Lung microvascular endothelial cell (primary cell): ENCODE measurements around the gene CYP11A1. TPM values are rescaled to one million over a fixed set of nuclear protein-coding genes. Genes with fewer than 3 reads are reported as not detected.
"Not testable (repeated sequence)": the region's sequence is repeated elsewhere in the genome, so short reads cannot be mapped to it uniquely, and the experiment has no call there.

ENCODE experiments used
- DNase-seq, 2 donors: peaks; one replicate each; pipeline versions ENCODE4 v3.0.0 to v3.0.0-alpha.2; 2010; ENCODE audit warnings: low read depth in 2 of 2
- total RNA-seq: library from RNA; depleted of rRNA; stranded (reverse); fragments of >200 nt; gene quantifications from 2 replicates; pipeline ENCODE4 v1.2.1, GENCODE V29; 2014

Gene CYP11A1
- total RNA-seq, 1 donor from 2014 or later, result not detected

DNA sequence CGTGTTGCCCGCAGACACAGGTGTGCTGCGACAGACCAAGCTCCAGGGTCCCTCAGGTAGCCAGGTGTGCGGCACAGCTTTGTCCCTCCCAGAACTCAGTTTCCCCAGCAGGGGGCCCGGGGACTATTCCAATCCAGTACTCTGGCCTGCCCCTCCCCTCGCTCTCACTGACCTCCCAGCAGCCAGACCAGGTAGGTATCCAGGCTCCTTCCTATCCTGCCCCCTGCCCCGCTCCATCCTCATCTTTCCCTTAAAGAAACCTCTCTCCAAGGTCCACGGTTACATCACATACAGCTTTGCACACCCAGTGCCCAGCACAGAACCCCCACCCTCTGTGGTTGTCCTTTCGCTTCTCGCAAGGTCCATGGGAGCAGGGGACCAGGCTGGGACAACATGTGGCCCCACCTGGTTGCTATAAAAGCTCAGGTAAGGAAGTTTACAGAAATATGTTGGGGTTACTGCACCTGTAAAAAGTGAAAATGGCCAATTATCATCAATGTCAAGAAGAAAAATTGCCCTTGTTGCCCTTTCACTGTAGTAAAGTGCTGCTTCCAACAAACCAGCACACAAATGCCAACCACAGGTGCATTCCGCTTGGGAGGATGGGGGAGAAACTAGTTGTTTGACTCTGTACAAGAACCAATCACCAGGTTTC, 7.3 kb upstream of the CYP11A1 start:
- DNase-seq, result no peak

DNA sequence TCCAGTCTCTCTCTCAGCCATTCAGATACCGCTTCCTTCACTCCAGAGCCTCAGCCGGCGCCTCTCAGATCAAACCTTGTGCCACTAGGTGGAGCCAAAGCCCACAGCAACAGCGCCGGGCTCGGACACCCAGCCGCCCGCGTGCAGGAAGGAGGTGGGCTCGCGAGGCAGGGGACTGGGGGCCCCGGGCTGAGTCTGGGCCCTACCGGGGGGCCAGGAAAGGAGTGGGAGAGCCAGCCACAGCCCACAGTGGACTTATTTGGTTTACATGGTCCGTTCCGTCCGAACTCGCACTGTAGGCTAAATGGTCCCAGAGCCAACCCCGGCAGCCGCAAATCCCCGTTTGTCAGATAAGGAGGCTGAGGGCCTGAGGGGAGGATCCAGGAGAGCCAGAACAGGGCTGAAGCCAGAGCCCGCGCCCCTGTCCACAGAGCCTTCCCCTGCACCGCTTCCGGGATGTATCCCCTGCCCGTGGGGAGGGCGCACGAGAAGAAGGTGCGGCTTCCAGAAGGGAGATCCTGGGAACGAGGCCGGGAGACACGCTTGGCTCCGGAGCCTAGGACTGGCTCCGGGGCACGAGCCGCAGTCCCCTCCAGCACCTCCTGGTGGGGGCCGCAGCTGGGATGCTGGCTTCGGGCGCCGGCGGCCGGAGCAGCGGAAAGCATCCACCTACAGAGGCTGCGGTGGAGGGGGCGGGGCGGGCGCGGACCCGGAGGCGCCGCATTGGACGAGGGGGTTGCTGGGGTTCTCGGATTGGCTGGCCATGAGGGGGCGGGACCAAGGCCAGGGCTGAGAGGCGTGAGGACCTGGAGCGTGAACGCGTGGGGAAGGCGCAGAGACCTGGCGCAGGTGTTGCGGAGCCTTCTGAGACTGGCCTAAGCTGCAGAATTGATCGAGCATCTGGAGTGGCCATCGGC, 6.5 kb upstream of the CYP11A1 start:
- peak; percentile 84 to 88 for DNase-seq

DNA sequence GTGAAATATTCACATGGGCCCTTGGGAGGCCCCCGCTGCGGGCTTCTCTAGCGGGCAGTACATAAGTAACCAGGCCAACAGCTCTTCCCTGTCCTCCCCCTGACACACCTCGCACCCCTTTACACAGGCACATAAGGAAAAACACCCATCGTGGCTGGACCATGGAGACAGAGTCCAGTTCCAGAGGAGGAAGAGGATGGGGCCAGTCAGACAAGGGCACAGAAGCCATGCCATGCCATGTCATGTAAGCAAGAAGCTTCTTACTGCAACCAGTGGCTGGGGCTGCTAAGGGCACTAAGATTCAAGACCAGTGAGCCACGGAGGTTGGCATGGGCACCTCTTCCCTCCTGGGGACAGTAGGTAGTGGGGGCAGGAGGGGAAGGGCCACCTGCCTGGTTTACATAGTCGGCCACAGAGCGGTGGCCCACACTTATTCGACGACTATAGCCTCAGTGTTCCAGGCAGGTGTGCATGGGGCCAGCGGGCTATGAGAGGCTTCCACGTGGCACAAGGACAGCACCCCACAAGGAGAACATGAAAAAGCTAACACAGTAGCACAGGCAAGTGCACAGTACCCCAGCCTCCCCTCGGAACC, 5.7 kb upstream of the CYP11A1 start:
- no peak for DNase-seq

DNA sequence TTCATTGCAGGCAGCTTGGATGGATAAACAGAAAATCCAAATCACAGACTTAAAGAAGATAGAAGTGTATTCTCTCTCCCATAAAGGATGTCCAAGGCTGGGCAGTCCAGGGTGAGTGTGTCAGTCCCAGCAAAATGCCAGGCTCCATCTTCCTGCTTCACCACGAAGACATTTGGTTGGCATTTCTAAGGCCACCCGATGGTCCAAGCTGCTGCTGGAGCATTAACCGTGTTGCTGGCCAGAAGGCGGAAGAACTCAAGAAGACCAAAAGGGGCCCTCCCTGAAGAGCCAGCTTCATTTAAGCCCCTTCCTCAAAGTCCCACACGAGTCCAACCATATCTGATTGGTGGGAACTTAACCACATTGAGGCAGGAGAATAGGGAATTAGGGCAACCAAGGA, 3.0 kb upstream of the CYP11A1 start:
- DNase-seq, result no peak

DNA sequence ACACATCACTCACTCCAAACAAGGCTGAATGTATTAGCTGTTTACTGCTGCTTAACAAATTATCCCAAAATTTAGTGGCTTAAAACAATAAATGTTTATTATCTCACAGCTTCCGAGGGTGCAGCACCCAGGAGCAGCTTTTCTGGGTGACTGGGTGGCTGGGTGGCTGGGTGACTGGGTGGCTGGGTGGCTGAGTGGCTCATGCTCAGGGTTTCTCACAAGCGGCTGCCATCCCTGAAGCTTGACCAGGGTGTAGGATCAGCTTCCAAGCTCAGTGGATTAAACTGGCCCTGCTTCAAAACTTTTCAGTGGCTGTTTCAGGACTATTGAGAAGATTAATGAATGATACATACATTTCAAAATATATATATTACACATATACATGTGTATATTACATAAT, 2.3 kb upstream of the CYP11A1 start:
- no peak for DNase-seq

DNA sequence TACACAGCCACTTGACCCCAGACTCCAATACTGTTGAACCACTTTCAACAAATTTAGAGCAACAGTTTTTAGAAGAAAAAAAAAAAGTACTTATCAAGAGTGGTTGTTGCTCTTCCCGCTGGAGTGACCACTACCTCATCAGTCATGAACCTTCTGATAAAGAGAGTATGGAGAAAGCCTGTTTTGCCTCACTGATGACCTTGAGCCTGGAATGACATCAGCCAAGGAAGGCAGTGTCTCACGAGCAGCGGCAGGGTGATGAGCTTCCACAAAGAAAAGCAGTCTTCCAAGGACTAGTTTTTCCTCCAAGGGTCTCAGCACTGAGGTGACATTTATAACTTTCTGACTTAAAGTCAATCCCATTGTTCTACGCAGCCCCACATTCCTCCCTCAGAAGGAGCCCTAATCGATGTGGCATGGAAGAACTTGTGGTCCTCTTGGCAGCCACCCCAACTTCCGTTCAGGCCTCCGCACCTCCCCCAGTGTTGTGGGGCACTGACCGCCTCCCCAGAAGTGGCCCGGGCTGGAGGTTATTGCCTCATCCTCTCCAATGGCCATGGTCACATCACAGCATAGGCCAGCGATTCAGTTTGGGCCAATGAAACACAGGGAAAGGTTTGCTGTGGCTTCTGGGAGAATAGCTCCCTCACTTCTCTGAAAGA, 1.8 kb upstream of the CYP11A1 start:
- no peak for DNase-seq

DNA sequence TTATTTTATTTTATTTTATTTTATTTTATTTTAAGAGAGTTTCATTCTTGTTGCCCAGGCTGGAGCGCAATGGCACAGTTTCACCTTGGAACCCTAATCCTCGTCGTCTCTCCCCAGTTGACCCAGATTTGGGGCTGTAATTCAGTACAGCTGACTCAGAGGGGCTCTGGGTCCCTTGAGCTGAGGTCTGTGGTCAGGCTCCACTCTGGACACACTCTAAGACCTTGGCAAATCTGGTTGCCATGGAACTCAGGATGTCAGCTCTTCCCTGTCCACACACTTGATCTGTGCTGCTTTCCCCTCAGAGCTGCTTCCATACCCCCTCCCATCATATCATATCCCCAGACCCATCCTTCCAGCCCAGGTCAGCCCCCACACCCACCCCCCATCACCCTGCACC, 675 bp upstream of the CYP11A1 start:
- no peak for DNase-seq

DNA sequence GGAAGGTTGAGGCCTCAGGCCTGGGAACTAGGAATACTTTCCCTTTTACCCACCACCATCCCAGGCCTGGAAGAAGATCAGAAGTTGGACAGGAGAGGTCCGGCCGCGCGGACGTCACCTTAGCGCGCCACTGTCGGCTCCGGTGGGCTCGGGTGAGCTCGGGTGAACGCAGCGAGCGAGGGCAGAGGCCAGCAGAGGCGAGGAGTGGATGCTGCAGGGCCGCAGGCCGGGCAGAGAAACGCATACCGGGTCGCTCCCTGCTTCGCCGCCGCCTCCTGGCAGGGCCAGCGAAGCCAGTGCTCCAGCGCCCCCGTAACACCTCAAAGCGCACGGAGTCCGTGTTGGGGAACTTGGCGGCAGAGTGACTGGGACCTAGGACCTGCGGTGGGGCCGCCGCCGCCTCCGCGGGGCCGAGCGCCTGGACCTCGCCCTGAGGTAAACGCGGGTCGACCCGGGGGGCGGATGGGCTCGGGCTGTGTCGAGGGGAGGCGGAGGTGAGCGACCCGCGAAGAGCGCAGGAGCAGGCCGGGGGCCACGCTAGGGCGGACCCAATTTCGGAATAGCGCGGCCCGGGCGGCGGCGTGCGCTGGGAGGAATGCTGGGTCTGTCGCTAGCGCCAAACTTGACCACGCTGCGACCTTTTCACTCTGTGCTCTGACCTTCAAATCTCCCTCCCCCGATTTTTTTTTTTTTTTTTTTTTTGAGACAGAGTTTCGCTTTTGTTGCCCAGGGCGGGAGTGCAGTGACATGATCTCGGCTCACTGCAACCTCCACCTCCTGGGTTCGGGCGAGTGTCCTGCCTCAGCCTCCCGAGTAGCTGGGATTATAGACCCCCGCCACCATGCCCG, 1.6 kb downstream of the CYP11A1 start:
- peak; percentile 61 to 73 for DNase-seq

DNA sequence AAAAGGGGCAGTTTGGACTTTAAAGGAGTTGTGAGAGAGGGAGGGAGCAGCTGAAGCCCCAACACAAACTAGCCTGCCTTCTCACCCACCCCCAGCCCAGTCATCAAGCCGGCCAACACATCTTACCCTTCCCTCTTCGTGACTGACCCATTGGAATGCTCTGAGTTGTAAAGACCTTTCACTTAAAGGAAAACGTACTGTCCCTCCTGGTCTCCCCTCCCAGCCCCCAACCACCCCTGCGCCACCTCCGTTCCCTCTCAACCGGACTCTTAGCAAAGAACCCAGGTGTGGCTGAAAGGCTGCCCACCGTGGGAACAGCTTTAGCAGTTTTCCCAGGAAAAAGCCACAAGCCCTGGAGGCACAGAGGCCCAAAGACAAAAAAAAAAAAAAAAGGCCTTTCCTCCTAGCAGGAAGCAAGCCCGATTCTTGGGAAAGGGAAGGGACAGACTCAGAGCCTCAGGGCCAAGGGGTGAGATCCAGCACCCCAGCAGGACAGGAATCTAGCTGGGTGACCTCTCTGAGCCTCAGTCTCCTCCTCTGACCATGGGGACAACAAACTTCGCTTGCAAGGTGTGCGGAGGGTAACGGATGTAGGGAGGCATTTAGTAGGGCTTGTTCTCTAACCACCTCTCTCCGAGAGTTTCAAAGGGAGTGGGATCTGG, 2.4 kb downstream of the CYP11A1 start:
- no peak for DNase-seq

DNA sequence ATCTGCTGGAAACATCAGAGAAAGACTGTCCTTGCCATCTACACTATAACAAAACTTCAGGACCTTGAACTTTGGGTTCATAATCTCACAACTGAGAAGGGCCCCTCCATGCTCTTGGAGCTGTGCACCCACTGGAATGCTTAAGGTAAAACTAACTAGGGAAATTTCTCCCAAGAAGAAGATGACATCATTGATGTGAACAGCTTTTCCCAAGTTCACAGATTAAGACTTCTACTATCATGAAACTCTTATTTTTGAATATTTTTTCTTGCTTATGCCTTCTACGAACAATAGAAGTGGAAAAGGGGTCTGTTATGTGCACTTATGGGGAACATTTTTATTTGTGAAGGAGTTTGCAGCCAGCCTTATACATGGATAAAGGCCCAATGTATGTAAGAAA, 5.0 kb downstream of the CYP11A1 start:
- no peak for DNase-seq

DNA sequence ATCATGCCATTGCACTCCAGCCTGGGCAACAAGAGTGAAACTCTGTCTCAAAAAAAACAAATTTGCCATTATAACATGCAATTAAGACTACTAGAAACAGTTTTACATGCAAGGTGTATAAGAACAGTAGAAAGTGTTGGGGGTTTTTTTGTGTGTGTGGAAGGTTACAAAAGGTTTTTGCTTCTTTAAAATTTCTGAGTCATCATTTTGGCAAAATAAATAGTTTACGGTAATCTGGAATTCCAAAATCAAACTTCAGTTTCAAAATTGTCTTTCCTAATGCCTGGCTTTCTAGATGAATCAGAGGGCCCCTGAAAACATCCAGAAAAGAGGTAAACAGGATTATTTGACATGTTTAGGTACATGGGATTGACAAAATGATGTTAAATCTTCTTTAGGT, 6.6 kb downstream of the CYP11A1 start:
- DNase-seq, result not testable (repeated sequence)

DNA sequence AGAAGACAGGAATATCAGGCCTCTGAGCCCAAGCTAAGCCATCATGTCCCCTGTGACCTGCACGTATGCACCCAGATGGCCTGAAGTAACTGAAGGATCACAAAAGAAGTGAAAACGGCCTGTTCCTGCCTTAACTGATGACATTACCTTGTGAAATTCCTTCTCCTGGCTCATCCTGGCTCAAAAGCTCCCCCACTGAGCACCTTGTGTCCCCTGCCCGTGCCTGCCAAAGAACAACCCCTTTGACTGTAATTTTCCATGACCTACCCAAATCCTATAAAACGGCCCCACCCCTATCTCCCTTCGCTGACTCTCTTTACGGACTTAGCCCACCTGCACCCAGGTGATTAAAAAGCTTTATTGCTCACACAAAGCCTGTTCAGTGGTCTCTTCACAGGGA, 8.1 kb downstream of the CYP11A1 start:
- DNase-seq, result not testable (repeated sequence)

DNA sequence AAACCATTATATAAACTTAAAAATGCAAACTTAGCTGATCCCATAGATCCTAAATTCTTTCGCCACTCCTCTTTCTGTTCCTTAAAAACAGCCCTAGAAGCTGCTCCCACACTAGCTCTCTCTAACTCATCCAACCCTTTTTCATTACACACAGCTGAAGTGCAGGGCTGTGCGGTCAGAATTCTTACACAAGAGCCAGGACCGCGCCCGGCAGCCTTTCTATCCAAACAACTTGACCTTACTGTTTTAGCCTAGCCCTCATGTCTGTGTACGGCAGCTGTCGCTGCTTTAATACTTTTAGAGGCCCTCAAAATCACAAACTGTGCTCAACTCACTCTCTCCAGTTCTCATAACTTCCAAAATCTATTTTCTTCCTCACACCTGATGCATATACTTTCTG, 9.9 kb downstream of the CYP11A1 start:
- DNase-seq, result not testable (repeated sequence)

DNA sequence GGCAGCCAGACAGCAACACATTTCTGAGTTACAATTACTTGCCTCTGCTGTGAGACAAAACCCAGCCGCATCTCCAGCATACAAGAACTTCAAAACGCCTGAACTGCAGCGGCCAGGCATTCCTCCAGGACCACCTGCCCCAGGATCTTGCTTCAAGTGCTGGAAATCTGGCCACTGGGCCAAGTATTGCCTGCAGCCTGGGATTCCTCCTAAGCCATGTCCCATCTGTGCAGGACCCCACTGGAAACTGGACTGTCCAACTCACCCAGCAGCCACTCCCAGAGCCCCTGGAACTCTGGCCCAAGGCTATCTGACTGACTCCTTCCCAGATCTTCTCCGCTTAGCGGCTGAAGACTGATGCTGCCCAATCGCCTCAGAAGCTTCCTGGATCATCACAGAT, 11.4 kb downstream of the CYP11A1 start:
- DNase-seq, result not testable (repeated sequence)

DNA sequence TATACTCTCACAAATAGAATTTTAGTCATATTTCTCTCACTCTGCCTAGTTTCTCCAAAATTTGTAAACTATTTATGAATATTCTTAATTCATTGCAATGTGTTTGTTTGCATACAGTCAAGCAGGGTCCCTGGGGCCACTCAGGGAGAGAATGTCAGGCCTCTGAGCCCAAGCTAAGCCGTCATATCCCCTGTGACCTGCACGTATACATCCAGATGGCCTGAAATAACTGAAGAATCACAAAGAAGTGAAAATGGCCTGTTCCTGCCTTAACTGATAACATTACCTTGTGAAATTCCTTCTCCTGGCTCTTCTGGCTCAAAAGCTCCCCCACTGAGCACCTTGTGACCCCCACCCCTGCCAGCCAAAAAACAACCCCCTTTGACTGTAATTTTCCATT, 13.5 kb downstream of the CYP11A1 start:
- DNase-seq, result not testable (repeated sequence)

DNA sequence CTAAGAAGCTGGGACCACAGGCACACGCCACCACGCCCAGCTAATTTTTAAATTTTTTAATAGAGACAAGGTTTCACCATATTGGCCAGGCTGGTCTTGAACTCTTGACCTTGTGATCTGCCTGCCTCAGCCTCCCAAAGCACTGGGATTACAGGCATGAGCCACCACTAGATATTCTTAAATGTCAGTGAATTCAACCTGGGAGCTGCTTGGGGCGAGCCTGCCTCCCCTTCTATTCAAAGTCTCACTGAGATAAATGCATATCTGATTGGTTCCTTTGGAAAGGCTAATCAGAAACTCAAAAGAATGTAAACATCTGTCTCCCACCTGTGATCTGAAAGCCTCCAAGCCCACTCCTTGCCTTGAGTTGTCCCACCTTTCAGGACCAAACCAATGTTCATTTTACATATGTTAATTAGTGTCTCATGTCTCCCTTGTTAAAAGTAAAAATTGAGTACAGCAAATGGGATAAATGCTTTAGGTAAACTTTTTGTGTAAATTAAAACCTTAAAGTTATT, 15.0 kb downstream of the CYP11A1 start:
- DNase-seq, result no peak

DNA sequence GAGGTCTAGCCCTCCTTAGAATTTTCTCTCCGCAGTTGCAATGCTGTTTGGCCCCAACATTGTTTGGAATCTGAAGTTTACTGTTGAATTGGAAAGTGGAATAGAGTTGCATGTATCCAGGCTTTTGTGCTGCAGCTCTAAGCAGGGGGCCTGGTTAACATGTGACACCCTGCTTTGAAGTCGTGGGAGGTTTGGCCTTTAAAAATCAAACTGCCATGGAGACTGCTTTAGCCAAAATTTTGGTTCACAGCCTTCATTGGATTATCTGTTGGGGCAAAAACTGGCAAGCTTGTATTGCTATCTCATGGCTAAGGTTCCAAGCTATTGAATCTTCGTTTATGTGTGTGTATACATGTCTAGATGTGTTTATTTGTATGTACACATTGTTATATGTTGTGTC, 15.8 kb downstream of the CYP11A1 start:
- DNase-seq, result no peak

DNA sequence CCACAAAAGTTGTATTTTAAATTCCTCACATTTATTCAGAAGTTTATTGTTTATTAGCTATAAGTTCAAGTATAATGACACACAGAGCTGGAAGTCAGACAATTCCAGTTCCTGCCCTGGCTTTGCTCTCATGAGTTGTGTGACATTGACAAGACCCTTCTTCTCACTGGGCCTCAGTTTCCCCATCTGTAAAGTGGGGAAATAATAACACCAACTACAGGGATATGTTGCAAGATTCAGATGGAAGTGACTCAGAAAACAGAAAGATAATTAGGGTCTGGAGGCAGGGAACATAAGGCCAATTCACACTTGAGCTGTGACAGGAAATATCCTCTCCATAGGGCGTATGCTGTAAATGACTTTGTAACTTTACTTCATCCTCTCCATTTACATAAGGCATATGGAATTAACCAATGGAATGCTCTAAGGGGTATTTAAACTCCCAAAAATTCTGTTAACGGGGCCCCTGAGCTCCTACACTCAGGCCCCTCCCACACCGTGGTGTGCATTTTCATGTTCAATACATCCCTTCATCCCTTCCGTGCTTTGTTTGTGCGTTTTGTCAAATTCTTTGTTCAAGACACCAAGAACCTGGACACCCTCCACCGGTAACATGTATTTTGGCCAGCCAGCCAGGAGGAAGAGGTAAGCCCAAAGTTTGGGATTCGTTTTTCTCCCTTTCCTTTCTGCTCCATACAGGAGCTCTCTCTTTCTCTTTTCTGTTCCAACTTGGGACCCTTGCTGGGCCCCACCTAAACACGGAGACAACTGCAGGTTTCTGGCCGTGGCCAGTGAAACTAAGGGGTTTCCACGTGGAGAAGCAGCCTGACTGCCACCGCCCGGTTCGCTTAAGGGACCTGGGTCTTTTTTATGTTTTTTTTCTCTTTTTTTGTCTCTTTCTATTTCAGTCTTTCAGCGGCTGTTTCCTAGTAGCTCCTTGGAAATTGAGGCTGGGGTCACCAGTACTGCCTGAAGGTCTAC, 16.9 kb downstream of the CYP11A1 start:
- DNase-seq, result no peak

DNA sequence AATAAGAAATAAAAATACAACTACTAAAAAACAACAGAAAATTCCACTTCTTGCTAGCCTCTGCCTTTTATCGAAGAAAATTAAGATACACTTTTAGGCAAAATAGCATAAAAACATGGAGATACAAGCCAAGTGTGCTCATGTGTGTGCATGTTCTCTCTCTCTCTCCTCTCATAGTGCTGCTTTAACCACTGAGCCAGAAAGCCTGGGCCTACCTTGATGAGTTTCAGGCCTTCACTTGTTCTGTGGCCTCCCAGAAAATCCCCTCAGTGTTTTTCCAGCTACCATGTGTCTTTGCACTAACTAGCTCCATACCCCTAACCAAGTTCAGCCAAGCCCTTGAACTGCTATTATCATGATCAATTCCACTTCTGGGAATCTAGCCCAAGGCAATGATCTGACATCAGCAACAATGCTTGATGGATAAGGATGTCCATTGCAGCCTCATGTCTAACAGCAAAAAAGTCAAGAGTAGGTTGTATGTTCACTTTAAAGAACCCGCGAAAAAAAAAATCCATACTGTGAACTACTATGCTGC, 18.1 kb downstream of the CYP11A1 start:
- DNase-seq, result no peak
